Stimulated activated CD4-positive, alpha-beta T cell treated with anti-CD3 and anti-CD28 coated beads, Interleukin-12 subunit alpha, Interleukin-12 subunit beta, amount 100 ng/mL, for 4 hours (primary cell): Measurements from ENCODE around the gene ASAP2.

Experiments
- DNase-seq: peaks from one replicate; pipeline ENCODE4 v3.0.0-alpha.2; 2020

ASAP2 gene

GRCh38 chr2:9359463-9359862 is 152.9 kb downstream of the ASAP2 start:
- no peak for DNase-seq

DNA sequence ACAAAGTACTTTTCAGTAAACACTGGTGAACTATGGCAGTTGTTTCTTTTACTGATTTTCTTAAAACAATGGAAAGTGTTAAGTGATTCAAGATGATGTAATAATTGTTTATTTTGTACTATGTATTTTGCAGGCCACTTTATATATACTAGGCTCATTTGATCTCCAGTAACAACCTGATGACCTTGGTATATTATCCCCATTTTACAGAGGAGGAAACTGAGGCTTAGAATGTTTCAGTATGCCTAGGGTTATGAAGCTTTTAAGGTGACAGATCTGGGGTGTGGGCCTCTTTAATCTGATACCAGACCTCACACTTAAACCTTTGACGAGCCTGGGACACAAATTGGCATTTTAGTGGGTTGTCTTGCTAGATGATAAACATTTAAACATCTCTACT is 153.5 kb downstream of the ASAP2 start:
- DNase-seq = no peak

DNA sequence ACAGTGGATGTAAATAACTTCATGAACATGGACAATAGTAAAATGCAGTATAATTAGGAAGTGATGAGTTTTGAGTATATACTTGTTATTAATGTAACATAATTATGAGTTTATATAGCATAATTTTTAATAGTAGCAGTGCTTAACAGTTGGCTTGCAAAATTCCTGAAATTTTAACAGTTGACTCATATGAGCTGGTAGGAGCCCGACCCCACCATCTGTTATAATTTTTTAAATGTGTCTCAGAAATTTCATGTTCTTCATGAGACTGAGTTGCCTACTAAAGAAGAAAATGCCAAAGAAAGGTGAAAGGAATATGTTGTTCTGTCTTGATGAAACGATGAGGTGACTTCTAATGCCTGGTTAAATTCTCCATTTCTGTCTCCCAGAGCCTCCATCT is 154.1 kb downstream of the ASAP2 start:
- DNase-seq = no peak

DNA sequence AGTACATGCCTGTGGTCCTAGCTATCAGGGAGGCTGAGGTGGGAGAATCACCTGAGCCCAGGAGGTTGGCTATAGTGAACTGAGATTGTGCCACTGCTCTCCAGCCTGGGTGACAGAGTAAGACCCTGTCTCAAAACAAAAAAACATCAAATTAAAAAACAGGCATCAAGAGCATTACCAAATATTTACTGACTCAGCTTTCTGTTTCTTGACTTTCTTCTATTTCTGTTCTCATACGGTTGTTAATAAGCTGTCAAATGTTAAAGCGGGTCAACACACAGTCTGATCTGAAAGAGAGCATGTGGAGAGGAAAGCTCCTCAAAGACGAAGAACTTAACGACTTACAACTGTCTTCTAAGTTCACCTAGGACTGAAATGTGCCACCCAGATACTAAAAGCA is 157.8 kb downstream of the ASAP2 start:
- DNase-seq = no peak

GRCh38 chr2:9364791-9365497 is 158.3 kb downstream of the ASAP2 start:
- no peak for DNase-seq

GRCh38 chr2:9365498-9366019 is 158.9 kb downstream of the ASAP2 start:
- no peak for DNase-seq

- DNase-seq = no peak
Observed at GRCh38 chr2:9366026-9366425, 159.4 kb downstream of the ASAP2 start.

GRCh38 chr2:9370746-9371145 is 164.1 kb downstream of the ASAP2 start:
- DNase-seq = no peak

DNA sequence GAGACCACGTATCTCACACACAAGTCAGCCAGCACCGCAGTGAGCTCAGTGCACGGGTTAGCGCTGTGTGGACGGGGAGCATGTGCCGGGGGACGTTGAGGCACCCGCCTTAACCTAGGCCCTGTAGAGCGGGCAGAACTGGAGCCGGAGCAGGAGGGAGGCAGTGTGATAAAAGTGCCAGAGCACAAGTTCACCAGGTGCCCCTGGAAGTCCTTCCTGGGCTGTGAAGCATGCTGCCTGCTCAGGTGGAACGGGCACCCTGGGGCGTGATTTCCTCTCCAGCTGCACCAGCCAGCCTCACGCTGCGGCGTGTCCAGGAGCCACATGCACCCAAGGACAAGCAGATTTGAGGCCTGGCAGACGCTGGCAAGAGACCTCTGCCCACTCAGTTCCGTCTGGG is 166.4 kb downstream of the ASAP2 start:
- DNase-seq = no peak

- no peak for DNase-seq
Observed at GRCh38 chr2:9373476-9373875, 166.9 kb downstream of the ASAP2 start.

- no peak for DNase-seq
Observed at GRCh38 chr2:9374071-9374730, 167.6 kb downstream of the ASAP2 start.

DNA sequence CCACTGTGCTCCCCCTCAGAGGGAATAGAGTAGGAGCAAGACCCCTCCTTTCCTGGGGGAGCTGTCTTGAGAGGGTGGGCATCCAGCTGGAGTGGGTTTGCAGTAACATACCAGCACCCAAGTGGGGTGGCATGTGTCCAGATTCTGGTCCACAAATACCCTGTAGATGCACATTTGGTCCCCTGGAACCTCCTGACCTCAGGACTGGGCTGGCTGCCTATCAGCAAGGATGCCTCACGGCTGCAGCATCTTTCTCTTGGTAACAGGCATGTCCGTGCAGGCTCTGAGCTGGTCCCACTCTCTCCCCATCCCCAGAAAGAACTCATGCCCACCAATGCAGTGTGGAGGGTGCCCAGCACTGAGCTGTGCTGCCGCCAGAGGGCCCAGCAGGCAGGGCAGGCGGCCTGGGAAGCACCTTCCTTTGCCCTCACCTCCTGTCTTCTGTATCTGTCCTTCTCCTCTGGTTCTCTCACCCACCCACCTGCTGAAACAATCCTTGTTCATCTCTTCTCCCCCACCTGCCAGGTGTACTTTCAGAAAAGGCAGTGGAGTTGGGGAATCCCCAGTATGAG is 169.3 kb downstream of the ASAP2 start:
- no peak for DNase-seq

- DNase-seq = no peak
Observed at GRCh38 chr2:9377461-9378097, 171.0 kb downstream of the ASAP2 start.

DNA sequence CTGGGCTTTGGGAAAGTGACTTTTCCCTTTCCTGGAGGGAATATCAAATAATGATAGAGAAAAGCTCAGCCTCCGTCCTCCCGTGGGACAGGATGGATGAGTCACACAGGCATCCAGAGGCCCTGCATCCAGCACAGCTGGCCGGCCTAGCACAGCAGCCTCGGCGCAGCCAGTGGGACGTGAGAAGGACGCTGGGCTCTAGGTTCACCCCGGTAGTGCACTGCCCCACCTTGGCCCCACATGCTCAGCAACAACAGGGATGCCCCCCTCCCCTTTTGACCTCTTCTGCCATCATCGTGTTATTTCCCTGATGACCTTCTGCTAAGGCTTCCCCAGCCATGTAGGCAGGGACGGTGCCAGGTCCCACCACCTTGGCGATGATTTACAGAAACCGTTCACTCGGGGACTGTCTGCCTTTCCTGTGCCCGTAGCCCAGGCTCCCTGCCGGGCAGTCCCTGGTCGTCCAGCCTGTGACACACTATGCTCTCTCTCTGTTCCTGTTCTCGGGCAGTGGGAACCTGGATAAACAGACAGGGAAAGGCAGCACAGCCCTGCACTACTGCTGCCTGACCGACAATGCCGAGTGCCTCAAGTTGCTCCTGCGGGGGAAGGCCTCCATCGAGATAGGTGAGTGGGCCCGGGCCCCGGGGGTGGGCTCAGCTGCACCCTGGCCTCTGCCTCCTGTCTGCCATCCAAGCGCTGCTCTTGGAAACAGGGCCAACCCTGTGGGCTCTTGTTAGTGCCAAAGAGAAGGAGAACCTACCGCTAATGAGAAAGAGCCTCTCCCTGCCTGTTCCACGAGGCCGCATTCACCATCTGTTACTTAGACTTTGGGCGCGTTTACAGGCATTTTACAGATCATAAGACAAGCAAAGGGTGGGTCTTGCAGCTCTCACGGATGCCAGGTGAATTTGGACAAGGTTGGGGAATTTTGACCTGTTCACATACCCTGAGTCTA is 172.1 kb downstream of the ASAP2 start:
- no peak for DNase-seq

GRCh38 chr2:9379391-9379755 is 172.8 kb downstream of the ASAP2 start:
- DNase-seq = no peak

- DNase-seq = no peak
Observed at GRCh38 chr2:9380702-9381628, 174.4 kb downstream of the ASAP2 start.

DNA sequence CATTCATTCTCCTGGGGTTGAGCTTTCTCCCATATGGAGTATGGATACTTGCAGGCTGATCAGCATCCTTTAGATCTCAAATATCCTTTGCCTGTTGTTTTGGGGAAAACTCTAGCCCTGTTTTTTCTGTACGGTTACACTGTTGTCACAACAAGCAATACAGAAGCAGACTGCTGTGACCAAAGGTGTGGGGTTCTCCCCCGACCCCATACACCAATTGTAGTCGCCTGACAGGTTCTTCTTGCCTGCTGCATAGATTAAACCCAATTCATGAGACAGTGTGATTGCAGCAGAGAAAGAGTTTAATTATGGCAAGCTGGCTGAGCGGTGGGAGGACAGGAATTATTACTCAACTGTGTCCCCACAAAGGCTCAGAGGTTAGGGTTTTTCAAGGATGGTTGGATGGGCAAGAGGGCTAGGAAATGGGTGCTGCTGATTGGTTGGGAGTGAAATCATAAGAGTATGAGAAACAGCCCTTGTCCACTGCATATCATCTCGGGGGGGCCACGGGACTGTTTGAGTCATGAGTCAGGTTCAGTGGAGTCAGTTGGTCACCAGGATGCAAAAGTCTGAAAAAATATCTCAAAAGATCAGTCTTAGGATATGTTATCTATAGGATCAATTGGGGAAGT is 176.1 kb downstream of the ASAP2 start:
- no peak for DNase-seq

GRCh38 chr2:9384521-9384920 is 177.9 kb downstream of the ASAP2 start:
- DNase-seq = no peak

DNA sequence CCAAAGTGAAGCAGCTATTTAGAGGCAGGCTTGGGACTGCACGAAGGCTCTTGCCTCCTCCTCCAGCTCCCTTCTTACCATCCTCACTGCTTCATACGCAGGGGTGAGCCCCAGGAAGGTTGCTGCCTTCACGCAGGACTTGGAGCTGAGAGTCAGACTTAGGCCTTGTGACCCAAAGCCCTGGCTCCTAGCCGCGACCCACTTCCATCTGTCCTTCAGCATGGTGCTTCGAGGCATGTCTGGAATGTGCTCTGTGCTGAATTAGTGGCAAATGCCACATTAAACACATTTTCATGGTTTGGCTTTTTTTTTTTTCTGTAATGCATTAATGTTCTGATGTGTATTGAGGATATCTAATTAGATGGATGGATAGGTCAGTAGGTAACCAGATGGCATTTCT is 179.2 kb downstream of the ASAP2 start:
- no peak for DNase-seq

GRCh38 chr2:9388199-9388681 is 181.6 kb downstream of the ASAP2 start:
- no peak for DNase-seq
